Right atrium auricular region (tissue), 2 donors: ENCODE results near the gene ADGRG3. TPM values are rescaled to one million over a fixed set of nuclear protein-coding genes. Genes with fewer than 3 reads are reported as not detected.

ENCODE experiments used
- DNase-seq: peaks from one replicate; pipeline ENCODE4 v3.0.0-alpha.2; 2019; ENCODE audit warnings: low spot score
- H3K27ac ChIP-seq, 2 donors: fragments of 200-600 bp; sonication (generic); 1 replicate in 1 of 2; 2 replicates in 1 of 2; pipeline ENCODE4 v1.5.1; 2016 to 2019
- H3K27me3 ChIP-seq, 2 donors: fragments of 200-600 bp; sonication (generic); one replicate each; pipeline versions ENCODE4 v1.5.1 to v1.6.0; 2017 to 2019
- H3K36me3 ChIP-seq: fragments of 200-600 bp; sonication (generic); one replicate; pipeline ENCODE4 v1.5.1; 2016
- H3K4me1 ChIP-seq, 2 donors: fragments of 200-600 bp; sonication (generic); one replicate each; pipeline versions ENCODE4 v1.5.1 to v1.6.0; 2017 to 2019
- H3K4me3 ChIP-seq, 2 donors: fragments of 200-600 bp; sonication (generic); 1 replicate in 1 of 2; 2 replicates in 1 of 2; pipeline ENCODE4 v1.5.1; 2017 to 2019; ENCODE audit warnings: mild to moderate bottlenecking in 1 of 2, moderate library complexity in 1 of 2
- H3K9me3 ChIP-seq, 2 donors: fragments of 200-600 bp; sonication (generic); one replicate each; pipeline ENCODE4 v1.5.1; 2019
- CTCF ChIP-seq, 2 donors: fragments of 200-600 bp; sonication (generic); IDR thresholded peaks; one replicate each; pipeline ENCODE4 v1.5.1; 2019; ENCODE audit warnings: antibody characterized with exemption in 2 of 2
- total RNA-seq, 2 donors: library from RNA; depleted of rRNA; stranded (reverse); fragments of >200 nt; gene quantifications; one replicate each; pipeline ENCODE4 v1.1.0, GENCODE V29; 2016

Gene ADGRG3
- total RNA-seq, 2 donors from 2014 or later = 0.75 to 1.0 TPM

GRCh38 chr16:57651344-57652333, 16.5 kb upstream of the ADGRG3 start:
- no peak for TF ChIP-seq CTCF (IDR thresholded peaks at IDR 0.05)
- no peaks in the 10 kb centered on the region for H3K9me3 ChIP-seq
- H3K36me3 ChIP-seq = no peaks in the 10 kb centered on the region
- DNase-seq = no peak
- H3K4me1 ChIP-seq = peaks cover 0 to 26% of the 10 kb centered on the region in 2 donors
- H3K27me3 ChIP-seq = no peaks in the 10 kb centered on the region
- H3K27ac ChIP-seq = no peak overlapping the region
- H3K4me3 ChIP-seq = no peak overlapping the region

- Histone ChIP-seq H3K36me3 (no peaks in the 10 kb centered on the region), H3K9me3 (no peaks in the 10 kb centered on the region), H3K27me3 (no peaks in the 10 kb centered on the region), H3K4me1 (peaks cover 0 to 14% of the 10 kb centered on the region in 2 donors), H3K4me3 (no peak overlapping the region), H3K27ac (no peak overlapping the region)
- DNase-seq = no peak
- TF ChIP-seq CTCF (IDR thresholded peaks at IDR 0.05) = no peak
Measured at GRCh38 chr16:57652695-57653471, 15.2 kb upstream of the ADGRG3 start.

- DNase-seq = no peak
Measured at GRCh38 chr16:57653936-57654335, 14.2 kb upstream of the ADGRG3 start.

GRCh38 chr16:57656342-57656955, 11.7 kb upstream of the ADGRG3 start:
- Histone ChIP-seq H3K36me3 (no peaks in the 10 kb centered on the region), H3K27me3 (no peaks in the 10 kb centered on the region), H3K4me3 (no peak overlapping the region), H3K9me3 (no peaks in the 10 kb centered on the region), H3K27ac (no peak overlapping the region), H3K4me1 (no peaks in the 10 kb centered on the region)
- TF ChIP-seq CTCF (IDR thresholded peaks at IDR 0.05) = no peak
- no peak for DNase-seq

More at GRCh38 chr16:57653936-57654335, 14.2 kb upstream of the ADGRG3 start:
- no peak overlapping the region for H3K4me3 ChIP-seq
- H3K27ac ChIP-seq = no peak overlapping the region
- no peak for TF ChIP-seq CTCF (IDR thresholded peaks at IDR 0.05)
- H3K27me3 ChIP-seq = no peaks in the 10 kb centered on the region
- no peaks in the 10 kb centered on the region for H3K36me3 ChIP-seq
- peaks cover 0 to 3% of the 10 kb centered on the region in 2 donors for H3K4me1 ChIP-seq
- no peaks in the 10 kb centered on the region for H3K9me3 ChIP-seq

- no peaks in the 10 kb centered on the region for H3K9me3 ChIP-seq
- H3K27ac ChIP-seq = no peak overlapping the region
- TF ChIP-seq CTCF (IDR thresholded peaks at IDR 0.05) = no peak
- H3K27me3 ChIP-seq = no peaks in the 10 kb centered on the region
- no peaks in the 10 kb centered on the region for H3K4me1 ChIP-seq
- no peak overlapping the region for H3K4me3 ChIP-seq
- H3K36me3 ChIP-seq = no peaks in the 10 kb centered on the region
- DNase-seq = no peak
Measured at GRCh38 chr16:57657228-57657627, 10.9 kb upstream of the ADGRG3 start.
